ENCODE measurements around the gene RTN4RL1. TPM values are rescaled to one million over a fixed set of nuclear protein-coding genes. Genes with fewer than 3 reads are reported as not detected.
A peak's percentile ranks its signal among the peaks of the same experiment; 100 is the strongest.

The RTN4RL1 gene
- total and polyA plus RNA-seq, 2 donors from 2014 or later, result 2.0 to 10.7 TPM

- no peaks in the 10 kb centered on the region for H3K27me3 ChIP-seq (ENCODE audit: control insufficient read depth, insufficient read depth, low read length)
- FAIRE-seq, result no peak
- DNase-seq, result peak in 2 of 5 donors; percentile 25 to 44
- peaks cover 0 to 18% (median 7%) of the 10 kb centered on the region in 3 donors for H3K4me1 ChIP-seq (ENCODE audit: control insufficient read depth in 2 of 3, insufficient read depth in 2 of 3, low read depth in 1 of 3, low read length in 3 of 3)
- no peak overlapping the region for H3K9ac ChIP-seq (ENCODE audit: low read length in 3 of 3)
- H3K4me3 ChIP-seq (ENCODE audit: low read length in 3 of 3), result no peak overlapping the region
- peaks cover 0 to 6% (median 0%) of the 10 kb centered on the region in 3 donors for H3K36me3 ChIP-seq (ENCODE audit: control insufficient read depth in 2 of 3, insufficient read depth in 3 of 3, low read length in 3 of 3)
- peak overlapping the region; percentile 60 to 71 for H3K27ac ChIP-seq (ENCODE audit: low read depth in 2 of 2, low read length in 2 of 2)
- intact Hi-C loops (cut with DNase I), result no loop called here
- no peak for TF ChIP-seq CTCF (IDR thresholded peaks at IDR 0.05; ENCODE audit: borderline replicate concordance, extremely low read depth, insufficient read depth)
- H3K9me3 ChIP-seq (ENCODE audit: control insufficient read depth in 2 of 3, insufficient read depth in 1 of 3, low read length in 3 of 3), result no peaks in the 10 kb centered on the region
These were observed 42.9 kb upstream of the RTN4RL1 start for GRCh38 chr17:2068031-2068518.

GRCh38 chr17:2067608-2068024, 42.5 kb upstream of the RTN4RL1 start:
- peak overlapping the region; percentile 60 to 71 for H3K27ac ChIP-seq (ENCODE audit: low read depth in 2 of 2, low read length in 2 of 2)
- H3K9me3 ChIP-seq (ENCODE audit: control insufficient read depth in 2 of 3, insufficient read depth in 1 of 3, low read length in 3 of 3), result no peaks in the 10 kb centered on the region
- intact Hi-C loops (cut with DNase I), result no loop called here
- H3K27me3 ChIP-seq (ENCODE audit: control insufficient read depth, insufficient read depth, low read length), result no peaks in the 10 kb centered on the region
- H3K36me3 ChIP-seq (ENCODE audit: control insufficient read depth in 2 of 3, insufficient read depth in 3 of 3, low read length in 3 of 3), result peaks cover 0 to 6% (median 0%) of the 10 kb centered on the region in 3 donors
- no peak overlapping the region for H3K4me3 ChIP-seq (ENCODE audit: low read length in 3 of 3)
- FAIRE-seq (no peak), DNase-seq (peak in 3 of 5 donors; percentile 8 to 41 (median 37))
- H3K9ac ChIP-seq (ENCODE audit: low read length in 3 of 3), result no peak overlapping the region
- peaks cover 0 to 18% (median 7%) of the 10 kb centered on the region in 3 donors for H3K4me1 ChIP-seq (ENCODE audit: control insufficient read depth in 2 of 3, insufficient read depth in 2 of 3, low read depth in 1 of 3, low read length in 3 of 3)
- TF ChIP-seq CTCF (IDR thresholded peaks at IDR 0.05; ENCODE audit: borderline replicate concordance, extremely low read depth, insufficient read depth), result no peak

GRCh38 chr17:2067048-2067561, 42.0 kb upstream of the RTN4RL1 start:
- FAIRE-seq, result no peak
- Histone ChIP-seq H3K4me3 (ENCODE audit: low read length in 3 of 3) (no peak overlapping the region), H3K36me3 (ENCODE audit: control insufficient read depth in 2 of 3, insufficient read depth in 3 of 3, low read length in 3 of 3) (peaks cover 0 to 6% (median 0%) of the 10 kb centered on the region in 3 donors), H3K27me3 (ENCODE audit: control insufficient read depth, insufficient read depth, low read length) (no peaks in the 10 kb centered on the region), H3K4me1 (ENCODE audit: control insufficient read depth in 2 of 3, insufficient read depth in 2 of 3, low read depth in 1 of 3, low read length in 3 of 3) (peaks cover 0 to 16% (median 7%) of the 10 kb centered on the region in 3 donors), H3K27ac (ENCODE audit: low read depth in 2 of 2, low read length in 2 of 2) (peak overlapping the region; percentile 60 to 71), H3K9ac (ENCODE audit: low read length in 3 of 3) (no peak overlapping the region), H3K9me3 (ENCODE audit: control insufficient read depth in 2 of 3, insufficient read depth in 1 of 3, low read length in 3 of 3) (no peaks in the 10 kb centered on the region)
- intact Hi-C loops (cut with DNase I), result no loop called here
- peak in 2 of 5 donors; percentile 8 to 33 for DNase-seq
- no peak for TF ChIP-seq CTCF (IDR thresholded peaks at IDR 0.05; ENCODE audit: borderline replicate concordance, extremely low read depth, insufficient read depth)
